Left lung (tissue), 10 donors: Measurements from ENCODE around the gene PSME2. TPM values are rescaled to one million over a fixed set of nuclear protein-coding genes. Genes with fewer than 3 reads are reported as not detected.

ENCODE experiments used
- ATAC-seq: fragments of 200-7000 bp; cut with Tn5 transposase; one replicate; pipeline ENCODE4 v1.9.1; 2020; ENCODE audit warnings: moderate library complexity
- DNase-seq, 4 donors: peaks; one replicate each; pipeline ENCODE4 v3.0.0-alpha.2; 2013 to 2020
- H3K27ac ChIP-seq, 2 donors: fragments of 200-600 bp; sonication (generic) in 1 of 2; one replicate each; pipeline versions ENCODE4 v1.5.0 to v1.8.0; 2020 to 2021
- H3K27me3 ChIP-seq, 2 donors: fragments of 200-600 bp; sonication (generic) in 1 of 2; one replicate each; pipeline versions ENCODE4 v1.5.0 to v1.8.0; 2020 to 2021
- H3K36me3 ChIP-seq, 2 donors: fragments of 200-600 bp; sonication (generic) in 1 of 2; one replicate each; pipeline versions ENCODE4 v1.5.0 to v1.8.0; 2020 to 2021
- H3K4me1 ChIP-seq, 2 donors: fragments of 200-600 bp; one replicate each; pipeline ENCODE4 v1.8.0; 2021
- H3K4me3 ChIP-seq, 2 donors: fragments of 200-600 bp; sonication (generic) in 1 of 2; one replicate each; pipeline versions ENCODE4 v1.5.0 to v1.8.0; 2020 to 2021; ENCODE audit warnings: mild to moderate bottlenecking in 1 of 2
- H3K9me3 ChIP-seq, 2 donors: fragments of 200-600 bp; sonication (generic) in 1 of 2; one replicate each; pipeline versions ENCODE4 v1.5.0 to v1.8.0; 2020 to 2021
- CTCF ChIP-seq, 2 donors: fragments of 200-600 bp; sonication (generic) in 1 of 2; IDR thresholded peaks; one replicate each; pipeline versions ENCODE4 v1.5.0 to v1.8.0; 2021; ENCODE audit warnings: antibody characterized with exemption in 2 of 2
- intact Hi-C, 2 donors: fragments of 100-400 bp; cut with DNase I; formaldehyde crosslinking; loops; one replicate each; pipeline versions ENCODE4 v1.11.2 to v1.14.2; 2022
- polyA plus RNA-seq, 6 donors: library from polyadenylated mRNA; unstranded; fragments of 120-200 nt; gene quantifications; one replicate each; pipeline ENCODE4 v1.2.1, GENCODE V29; 2013; ENCODE audit not compliant: insufficient read length in 6 of 6
- total RNA-seq, 2 donors: library from RNA; stranded (reverse); fragmentation: NEBNext Ultra II Directional; extraction: Animal tissue kit (Norgen Biotek cat#: 25700); gene quantifications; one replicate each; pipeline ENCODE4 v1.2.1, GENCODE V29; 2021
- donor health status: DM: no; HTN: yes; CAD: no.
- donor health status: DM: no; HTN: no; CAD: no.

PSME2 gene
- total and polyA plus RNA-seq, 8 donors = 126 to 224 (median 159) TPM

- ATAC-seq (no peak), DNase-seq (peak in 2 of 4 donors; percentile 31 to 62)
- Histone ChIP-seq H3K4me1 (peaks cover 2 to 39% of the 10 kb centered on the region in 2 donors), H3K27ac (no peak overlapping the region), H3K9me3 (no peaks in the 10 kb centered on the region), H3K36me3 (peaks cover 0 to 60% of the 10 kb centered on the region in 2 donors), H3K4me3 (no peak overlapping the region), H3K27me3 (no peaks in the 10 kb centered on the region)
- intact Hi-C loops = loop anchor here in 1 of 2 donors (10.0 kb wide), 1 partner anchor 84 kb away; no protein-coding TSS in a partner anchor
- TF ChIP-seq CTCF (IDR thresholded peaks at IDR 0.05) = no peak
Observed at GRCh38 chr14:24098229-24098926, 48.0 kb downstream of the PSME2 start.

- TF ChIP-seq CTCF (IDR thresholded peaks at IDR 0.05) = no peak
- Histone ChIP-seq H3K27me3 (no peaks in the 10 kb centered on the region), H3K27ac (no peak overlapping the region), H3K4me3 (no peak overlapping the region), H3K36me3 (peaks cover 0 to 46% of the 10 kb centered on the region in 2 donors), H3K4me1 (peaks cover 6 to 50% of the 10 kb centered on the region in 2 donors), H3K9me3 (no peaks in the 10 kb centered on the region)
- DNase-seq (peak in 2 of 4 donors; percentile 19 to 20), ATAC-seq (no peak)
- intact Hi-C loops = loop anchor here in 1 of 2 donors (10.0 kb wide), 1 partner anchor 82 kb away; no protein-coding TSS in a partner anchor
Observed at GRCh38 chr14:24096545-24097181, 49.7 kb downstream of the PSME2 start.

- no peaks in the 10 kb centered on the region for H3K9me3 ChIP-seq
- intact Hi-C loops = loop anchor here in 1 of 2 donors (10.0 kb wide), 1 partner anchor 81 kb away; no protein-coding TSS in a partner anchor
- H3K27ac ChIP-seq = peak overlapping the region; percentile 95
- DNase-seq = peak in 3 of 4 donors; percentile 24 to 84 (median 63)
- peak overlapping the region; percentile 89 to 93 for H3K4me3 ChIP-seq
- peaks cover 0 to 35% of the 10 kb centered on the region in 2 donors for H3K36me3 ChIP-seq
- H3K27me3 ChIP-seq = no peaks in the 10 kb centered on the region
- no peak for TF ChIP-seq CTCF (IDR thresholded peaks at IDR 0.05)
- ATAC-seq = peak; percentile 1
- peaks cover 6 to 53% of the 10 kb centered on the region in 2 donors for H3K4me1 ChIP-seq
Observed at GRCh38 chr14:24095271-24096068, 50.9 kb downstream of the PSME2 start.

GRCh38 chr14:24094841-24095270, 51.6 kb downstream of the PSME2 start:
- ATAC-seq = peak; percentile 4

More at GRCh38 chr14:24094841-24095270, 51.6 kb downstream of the PSME2 start:
- Histone ChIP-seq H3K4me3 (peak overlapping the region; percentile 89 to 93), H3K27me3 (no peaks in the 10 kb centered on the region), H3K36me3 (peaks cover 0 to 28% of the 10 kb centered on the region in 2 donors), H3K27ac (peak overlapping the region; percentile 95), H3K4me1 (peaks cover 6 to 53% of the 10 kb centered on the region in 2 donors), H3K9me3 (no peaks in the 10 kb centered on the region)
- no peak for TF ChIP-seq CTCF (IDR thresholded peaks at IDR 0.05)
- intact Hi-C loops = loop anchor here in 1 of 2 donors (10.0 kb wide), 1 partner anchor 80 kb away; no protein-coding TSS in a partner anchor
- no peak for DNase-seq
